Skeletal muscle tissue (tissue), 4 donors: ENCODE data around the gene ELAVL1. TPM values are rescaled to one million over a fixed set of nuclear protein-coding genes. Genes with fewer than 3 reads are reported as not detected.
A peak's percentile ranks its signal among the peaks of the same experiment; 100 is the strongest.

Experiments used
- H3K27ac ChIP-seq: one replicate; pipeline ENCODE4 v1.7.0; 2013; ENCODE audit warnings: mild to moderate bottlenecking, low read depth, low read length, inconsistent platforms
- H3K27me3 ChIP-seq, 3 donors: one replicate each; pipeline ENCODE4 v1.7.0; 2013; ENCODE audit warnings: low read length in 3 of 3; ENCODE audit not compliant: control insufficient read depth in 3 of 3, insufficient read depth in 3 of 3
- H3K36me3 ChIP-seq, 3 donors: one replicate each; pipeline ENCODE4 v1.7.0; 2013; ENCODE audit warnings: low read length in 3 of 3; ENCODE audit not compliant: control insufficient read depth in 3 of 3, insufficient read depth in 3 of 3
- H3K4me1 ChIP-seq, 3 donors: one replicate each; pipeline ENCODE4 v1.7.0; 2013; ENCODE audit warnings: low read length in 3 of 3, mild to moderate bottlenecking in 3 of 3; ENCODE audit not compliant: control insufficient read depth in 3 of 3, insufficient read depth in 3 of 3
- H3K4me3 ChIP-seq, 3 donors: one replicate each; pipeline ENCODE4 v1.7.0; 2013; ENCODE audit warnings: low read length in 3 of 3
- H3K9ac ChIP-seq, 3 donors: one replicate each; pipeline ENCODE4 v1.7.0; 2013; ENCODE audit warnings: low read length in 3 of 3, mild to moderate bottlenecking in 3 of 3, moderate library complexity in 2 of 3, low read depth in 1 of 3
- H3K9me3 ChIP-seq, 3 donors: one replicate each; pipeline ENCODE4 v1.7.0; 2013; ENCODE audit warnings: low read length in 3 of 3; ENCODE audit not compliant: control insufficient read depth in 3 of 3
- total RNA-seq: library from RNA; depleted of rRNA; stranded (reverse); fragments of >200 nt; gene quantifications from one replicate; pipeline ENCODE4 v1.2.3, GENCODE V29; 2014
- donor health status: Osteomylitis.

ELAVL1 gene
- total RNA-seq, 1 donor from 2014 or later, result 16.7 TPM

DNA sequence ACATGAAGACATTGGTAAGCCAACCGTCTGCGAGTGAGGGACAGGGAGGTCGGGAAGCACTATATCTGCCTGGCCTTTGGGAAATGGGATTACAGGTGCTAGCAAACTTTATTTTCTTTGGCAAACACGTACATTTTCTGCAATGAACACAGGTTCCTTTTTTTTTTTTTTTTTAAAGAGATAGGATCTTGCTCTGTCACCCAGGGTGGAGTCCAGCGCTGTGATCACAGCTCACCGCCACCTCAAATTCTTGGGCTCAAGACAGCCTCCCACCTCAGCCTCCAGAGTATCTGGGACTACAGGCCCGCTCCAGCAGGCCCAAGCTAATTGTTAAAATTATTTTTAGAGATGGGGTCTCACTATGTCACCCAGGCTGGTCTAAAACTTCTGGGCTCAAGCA is 24.2 kb downstream of the ELAVL1 start:
- no peaks in the 10 kb centered on the region for H3K9me3 ChIP-seq
- no peak overlapping the region for H3K4me3 ChIP-seq
- H3K27ac ChIP-seq, result no peak overlapping the region
- H3K27me3 ChIP-seq, result no peaks in the 10 kb centered on the region
- H3K9ac ChIP-seq, result no peak overlapping the region
- H3K4me1 ChIP-seq, result peaks cover 25 to 52% (median 48%) of the 10 kb centered on the region in 3 donors
- peaks cover 46 to 54% (median 48%) of the 10 kb centered on the region in 3 donors for H3K36me3 ChIP-seq

DNA sequence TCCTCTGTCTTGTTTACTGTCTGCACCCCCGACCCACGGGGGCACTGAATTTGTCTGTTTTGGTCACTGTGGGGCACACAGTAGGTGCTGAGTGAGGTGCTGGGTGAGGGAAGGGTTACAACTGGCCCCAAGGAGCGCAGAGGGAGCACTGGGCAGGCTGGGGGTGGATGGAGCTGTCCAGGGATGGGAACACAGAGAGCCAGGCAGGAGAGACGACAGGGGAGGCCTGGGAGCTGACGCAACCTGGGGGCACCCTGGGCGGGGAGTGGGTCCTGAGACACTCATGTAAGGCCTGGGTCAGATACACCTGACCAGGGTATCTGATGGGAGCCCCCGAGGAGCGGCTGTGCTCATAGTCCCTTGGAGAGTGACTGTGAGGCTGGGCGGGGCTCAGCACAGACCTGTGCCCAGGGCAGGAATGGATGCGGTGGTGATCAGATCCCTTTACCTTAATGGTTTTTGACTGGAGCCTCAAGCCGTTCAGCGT is 24.8 kb downstream of the ELAVL1 start:
- Histone ChIP-seq H3K4me1 (peaks cover 20 to 49% (median 44%) of the 10 kb centered on the region in 3 donors), H3K27me3 (no peaks in the 10 kb centered on the region), H3K36me3 (peaks cover 43 to 51% (median 47%) of the 10 kb centered on the region in 3 donors), H3K4me3 (no peak overlapping the region), H3K9ac (no peak overlapping the region), H3K27ac (no peak overlapping the region), H3K9me3 (no peaks in the 10 kb centered on the region)

DNA sequence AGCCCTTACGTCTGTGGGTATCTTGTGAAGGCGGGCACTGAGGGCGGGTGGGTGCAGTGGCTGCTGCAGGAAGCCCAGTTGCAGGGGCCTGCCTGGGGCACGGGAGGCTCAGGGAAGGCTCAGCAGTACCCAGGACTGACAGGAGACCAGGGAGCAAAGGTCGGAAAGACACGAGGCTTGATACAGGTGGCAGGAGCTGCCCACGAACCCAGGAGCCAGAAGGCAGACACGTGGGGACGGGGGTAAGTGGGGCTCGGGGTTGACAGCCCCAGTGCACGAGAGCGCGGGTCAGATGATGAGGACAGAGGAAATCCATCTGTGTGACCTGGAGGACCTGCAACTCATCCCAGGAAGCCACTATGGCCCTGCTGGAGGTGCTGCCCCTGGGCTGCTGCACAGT is 25.3 kb downstream of the ELAVL1 start:
- Histone ChIP-seq H3K27me3 (no peaks in the 10 kb centered on the region), H3K27ac (no peak overlapping the region), H3K36me3 (peaks cover 43 to 47% (median 43%) of the 10 kb centered on the region in 3 donors)

DNA sequence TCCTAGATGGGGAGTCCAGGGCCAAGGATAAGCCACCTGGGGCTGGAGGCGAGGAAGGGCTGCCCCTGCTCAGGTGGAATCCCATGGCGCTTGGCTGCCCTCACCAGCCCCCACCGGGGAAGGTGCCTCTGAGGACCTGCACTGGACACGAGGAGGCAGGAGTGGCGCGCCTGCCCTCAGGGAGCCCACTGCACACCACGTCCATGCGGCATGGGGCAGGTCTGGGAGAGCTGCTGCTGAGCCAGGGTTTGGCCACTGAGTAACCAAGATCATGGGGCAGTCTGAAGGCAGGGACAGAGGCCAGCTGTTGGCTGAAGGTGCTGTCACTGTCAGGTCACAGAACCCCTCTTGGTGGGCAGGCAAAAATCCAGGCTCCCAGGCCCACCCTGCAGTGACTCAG is 25.9 kb downstream of the ELAVL1 start:
- Histone ChIP-seq H3K4me3 (no peak overlapping the region), H3K9me3 (no peaks in the 10 kb centered on the region), H3K27ac (no peak overlapping the region), H3K9ac (peak overlapping the region in 1 of 3 donors; percentile 16), H3K27me3 (no peaks in the 10 kb centered on the region), H3K4me1 (peaks cover 29 to 54% (median 50%) of the 10 kb centered on the region in 3 donors), H3K36me3 (peaks cover 41 to 47% (median 42%) of the 10 kb centered on the region in 3 donors)

More for the DNA sequence above, 25.3 kb downstream of the ELAVL1 start:
- H3K9ac ChIP-seq, result no peak overlapping the region
- H3K9me3 ChIP-seq, result no peaks in the 10 kb centered on the region
- H3K4me1 ChIP-seq, result peaks cover 24 to 49% (median 45%) of the 10 kb centered on the region in 3 donors
- no peak overlapping the region for H3K4me3 ChIP-seq

DNA sequence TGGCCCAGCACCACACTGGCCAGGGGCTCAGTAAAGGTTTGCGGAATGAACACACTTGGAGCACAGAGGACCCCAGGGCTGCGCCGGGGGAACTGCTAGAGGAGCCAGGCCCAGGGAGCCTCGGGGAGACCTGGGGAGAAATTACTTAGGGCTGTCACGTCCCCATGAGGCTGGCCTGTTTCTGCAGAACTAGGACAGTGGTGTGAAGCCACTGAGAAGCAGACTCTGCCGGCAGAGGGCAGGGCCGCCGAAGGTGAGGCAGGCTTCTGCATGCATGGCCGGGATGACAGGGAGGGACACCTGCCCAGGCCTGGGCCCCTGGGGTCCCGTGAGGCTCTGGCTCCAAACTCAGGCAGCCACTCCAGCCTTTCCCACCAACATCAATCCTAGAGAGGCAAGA is 26.4 kb downstream of the ELAVL1 start:
- H3K27ac ChIP-seq, result no peak overlapping the region
- peaks cover 36 to 45% (median 40%) of the 10 kb centered on the region in 3 donors for H3K36me3 ChIP-seq
- H3K4me1 ChIP-seq, result peaks cover 32 to 54% (median 50%) of the 10 kb centered on the region in 3 donors

DNA sequence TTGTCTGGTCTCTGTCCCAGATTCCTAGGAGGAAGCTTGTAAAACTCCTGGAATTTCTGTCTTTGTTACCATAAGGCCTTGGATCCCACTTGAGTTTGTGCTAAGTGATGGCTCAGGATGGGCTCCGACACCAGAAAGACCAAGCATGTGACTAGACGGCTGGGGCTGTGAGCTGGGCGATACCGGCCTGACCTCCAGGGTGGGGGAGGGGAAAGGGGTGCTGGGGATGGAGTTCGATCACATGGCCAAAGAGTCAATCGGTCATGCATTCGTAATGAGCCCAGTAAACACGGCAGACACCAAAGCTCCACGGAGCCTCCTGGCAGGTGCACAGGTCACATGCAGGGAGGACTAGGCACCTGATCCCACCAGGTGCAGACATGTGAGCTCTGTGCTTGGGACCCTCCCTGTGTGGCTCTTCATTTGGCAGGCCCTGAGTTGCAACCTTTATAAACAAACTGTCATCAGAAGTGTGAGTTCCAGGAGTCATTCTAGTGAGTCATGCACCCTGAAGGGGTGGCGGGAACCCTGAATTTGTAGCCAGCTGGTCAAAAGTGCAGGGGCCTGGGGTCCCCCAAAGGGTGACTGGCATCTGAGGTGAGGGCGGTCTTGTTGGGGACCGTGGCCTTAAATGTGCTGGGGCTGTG is 27.1 kb downstream of the ELAVL1 start:
- Histone ChIP-seq H3K9me3 (no peaks in the 10 kb centered on the region), H3K4me1 (peaks cover 33 to 56% (median 49%) of the 10 kb centered on the region in 3 donors), H3K36me3 (peaks cover 30 to 46% (median 42%) of the 10 kb centered on the region in 3 donors), H3K27ac (no peak overlapping the region), H3K9ac (peak overlapping the region in 1 of 3 donors; percentile 60), H3K4me3 (no peak overlapping the region), H3K27me3 (no peaks in the 10 kb centered on the region)

More for the DNA sequence above, 26.4 kb downstream of the ELAVL1 start:
- Histone ChIP-seq H3K9ac (peak overlapping the region in 1 of 3 donors; percentile 60), H3K9me3 (no peaks in the 10 kb centered on the region), H3K4me3 (peak overlapping the region in 1 of 3 donors; percentile 6), H3K27me3 (no peaks in the 10 kb centered on the region)

DNA sequence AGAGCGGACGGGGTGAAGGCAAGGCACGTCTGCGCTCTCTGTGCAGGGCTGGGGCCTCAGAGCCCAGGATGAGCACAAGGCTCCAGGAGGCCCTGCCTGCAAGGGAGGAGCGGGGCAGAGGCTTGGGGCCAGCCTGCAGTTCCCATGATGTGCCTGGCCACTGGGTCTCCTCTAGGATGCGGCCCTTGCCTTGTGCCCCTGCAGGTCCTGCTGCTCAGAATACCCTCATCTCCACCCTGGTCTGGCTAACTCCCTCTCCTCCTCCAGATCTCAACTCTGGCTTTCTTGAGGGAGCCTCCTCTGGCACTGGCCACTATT is 27.8 kb downstream of the ELAVL1 start:
- Histone ChIP-seq H3K9me3 (no peaks in the 10 kb centered on the region), H3K9ac (peak overlapping the region in 1 of 3 donors; percentile 60), H3K4me3 (no peak overlapping the region), H3K27ac (no peak overlapping the region), H3K27me3 (no peaks in the 10 kb centered on the region), H3K36me3 (peaks cover 30 to 43% (median 39%) of the 10 kb centered on the region in 3 donors), H3K4me1 (peaks cover 31 to 54% (median 47%) of the 10 kb centered on the region in 3 donors)

DNA sequence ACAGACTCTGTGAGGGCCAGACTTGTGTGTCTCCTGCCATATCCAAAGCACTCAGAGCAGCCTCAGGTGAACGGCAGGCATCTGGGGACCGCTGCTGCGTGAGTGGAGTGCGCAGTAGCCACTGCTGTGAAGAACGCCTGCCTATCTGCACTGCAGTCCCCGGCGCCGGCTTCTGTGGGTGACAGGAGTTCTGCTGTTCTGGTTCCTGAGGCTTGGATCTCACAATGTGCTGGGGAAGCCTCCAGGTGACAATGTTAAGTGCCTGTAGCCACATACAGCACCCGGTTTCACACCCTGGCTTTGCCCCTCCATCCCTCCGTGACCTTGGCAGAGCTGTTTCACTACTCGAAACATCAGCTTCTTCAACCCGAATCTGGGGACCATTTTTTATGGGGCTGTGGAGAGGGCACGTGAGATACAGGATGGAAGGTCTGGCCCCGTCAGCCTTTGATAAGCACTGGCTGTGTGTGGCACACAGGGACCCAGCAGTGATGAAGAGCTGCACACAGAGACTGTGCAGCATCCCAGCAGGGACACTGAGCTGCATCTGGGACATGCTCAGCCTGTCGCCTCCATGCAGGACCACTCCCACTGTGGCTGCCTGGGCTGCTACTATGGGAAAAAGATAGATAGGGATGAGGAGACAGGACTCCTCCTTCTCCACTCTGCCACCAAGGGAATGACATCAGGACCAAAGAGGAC is 28.3 kb downstream of the ELAVL1 start:
- H3K9me3 ChIP-seq, result no peaks in the 10 kb centered on the region
- peaks cover 30 to 51% (median 47%) of the 10 kb centered on the region in 3 donors for H3K4me1 ChIP-seq
- H3K27ac ChIP-seq, result no peak overlapping the region
- H3K36me3 ChIP-seq, result peaks cover 32 to 40% (median 37%) of the 10 kb centered on the region in 3 donors
- H3K9ac ChIP-seq, result no peak overlapping the region
- no peaks in the 10 kb centered on the region for H3K27me3 ChIP-seq
- H3K4me3 ChIP-seq, result no peak overlapping the region

DNA sequence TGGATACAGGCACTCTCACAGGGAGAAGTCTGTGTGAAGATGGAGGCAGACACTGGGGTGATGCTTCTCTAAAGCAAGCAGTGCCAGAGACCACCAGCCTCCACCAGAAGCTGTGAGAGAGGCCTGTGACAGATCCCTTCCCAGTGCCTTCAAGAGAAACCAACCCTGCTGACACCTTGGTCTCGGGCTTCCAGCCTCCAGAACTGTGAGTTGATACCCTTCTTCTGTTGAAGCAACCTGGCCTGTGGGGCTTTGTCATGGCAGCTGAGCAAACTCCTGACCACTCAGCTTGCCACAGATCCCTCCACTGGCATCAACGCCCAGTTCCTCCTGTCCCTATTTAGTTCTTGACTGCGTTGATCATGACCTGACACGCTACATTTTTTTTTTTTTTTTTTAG is 29.0 kb downstream of the ELAVL1 start:
- H3K27ac ChIP-seq, result no peak overlapping the region
- H3K9ac ChIP-seq, result no peak overlapping the region
- peaks cover 36 to 45% (median 41%) of the 10 kb centered on the region in 3 donors for H3K36me3 ChIP-seq
- no peaks in the 10 kb centered on the region for H3K27me3 ChIP-seq
- no peaks in the 10 kb centered on the region for H3K9me3 ChIP-seq
- no peak overlapping the region for H3K4me3 ChIP-seq
- peaks cover 28 to 47% (median 46%) of the 10 kb centered on the region in 3 donors for H3K4me1 ChIP-seq

DNA sequence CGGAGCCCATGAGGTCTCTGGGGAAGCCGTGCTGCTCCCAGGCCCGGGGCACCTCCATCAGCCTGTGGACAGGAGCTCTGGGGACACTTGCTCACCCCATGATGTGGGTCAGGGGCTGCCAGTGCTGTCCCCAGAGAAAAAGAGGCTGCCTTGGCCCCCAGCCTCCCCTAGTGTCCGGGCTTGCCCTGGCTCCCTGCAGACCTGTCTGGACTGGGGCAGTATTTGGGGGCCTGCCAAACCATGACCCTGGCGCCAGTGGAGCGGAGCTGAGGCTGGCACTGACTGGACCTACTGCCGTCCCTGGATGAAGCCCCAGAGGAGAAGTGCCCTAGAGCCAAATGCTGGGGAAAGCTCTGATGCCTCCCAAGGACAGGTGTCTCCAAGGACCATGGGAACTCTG is 30.4 kb downstream of the ELAVL1 start:
- Histone ChIP-seq H3K9me3 (no peaks in the 10 kb centered on the region), H3K9ac (peak overlapping the region in 1 of 3 donors; percentile 16), H3K27ac (no peak overlapping the region), H3K4me1 (peaks cover 28 to 47% (median 46%) of the 10 kb centered on the region in 3 donors), H3K27me3 (no peaks in the 10 kb centered on the region), H3K4me3 (no peak overlapping the region), H3K36me3 (peaks cover 27 to 36% (median 34%) of the 10 kb centered on the region in 3 donors)
